Kidney epithelial cell (primary cell): ENCODE data around the gene HS6ST3. TPM values are rescaled to one million over a fixed set of nuclear protein-coding genes. Genes with fewer than 3 reads are reported as not detected.

ENCODE experiments used
- DNase-seq: peaks from one replicate; pipeline ENCODE4 v3.0.0-alpha.2; 2010; ENCODE audit warnings: low read depth
- H3K27me3 ChIP-seq: 2 replicates; pipeline ENCODE4 v1.6.0; 2011; ENCODE audit warnings: low read length; ENCODE audit not compliant: control insufficient read depth, insufficient read depth
- H3K36me3 ChIP-seq: 2 replicates; pipeline ENCODE4 v1.5.1; 2011; ENCODE audit warnings: low read length; ENCODE audit not compliant: control insufficient read depth, insufficient read depth
- H3K4me3 ChIP-seq: 2 replicates; pipeline ENCODE4 v1.5.1; 2011; ENCODE audit warnings: low read depth, mild to moderate bottlenecking, control low read depth, low read length
- CTCF ChIP-seq: IDR thresholded peaks from 2 replicates; pipeline ENCODE4 v1.5.1; 2011; ENCODE audit warnings: mild to moderate bottlenecking, moderate library complexity, low read length, control low read depth, inconsistent platforms; ENCODE audit not compliant: insufficient read depth, poor library complexity, severe bottlenecking
- total RNA-seq: library from RNA; depleted of rRNA; stranded (reverse); fragments of >200 nt; gene quantifications from 2 replicates; pipeline ENCODE4 v1.2.3, GENCODE V29; 2015

Gene HS6ST3
- total RNA-seq, 1 donor from 2014 or later, result 0.38 TPM

- no peaks in the 10 kb centered on the region for H3K36me3 ChIP-seq
- no peak for TF ChIP-seq CTCF
- no peak for DNase-seq
- no peaks in the 10 kb centered on the region for H3K27me3 ChIP-seq
- H3K4me3 ChIP-seq, result no peak overlapping the region
These were observed 601.1 kb downstream of the HS6ST3 start for GRCh38 chr13:96690998-96691397.

- TF ChIP-seq CTCF, result no peak
- no peaks in the 10 kb centered on the region for H3K27me3 ChIP-seq
- H3K36me3 ChIP-seq, result no peaks in the 10 kb centered on the region
- no peak for DNase-seq
- H3K4me3 ChIP-seq, result no peak overlapping the region
These were observed 606.5 kb downstream of the HS6ST3 start for GRCh38 chr13:96696389-96696900.

- no peak for TF ChIP-seq CTCF
- Histone ChIP-seq H3K4me3 (no peak overlapping the region), H3K27me3 (no peaks in the 10 kb centered on the region), H3K36me3 (no peaks in the 10 kb centered on the region)
- DNase-seq, result no peak
These were observed 610.8 kb downstream of the HS6ST3 start for GRCh38 chr13:96700657-96701056.

- no peaks in the 10 kb centered on the region for H3K27me3 ChIP-seq
- no peak overlapping the region for H3K4me3 ChIP-seq
- no peak for TF ChIP-seq CTCF
- DNase-seq, result no peak
- no peaks in the 10 kb centered on the region for H3K36me3 ChIP-seq
These were observed 617.2 kb downstream of the HS6ST3 start for GRCh38 chr13:96707146-96707545.

GRCh38 chr13:96710166-96710862 is 620.4 kb downstream of the HS6ST3 start:
- Histone ChIP-seq H3K27me3 (no peaks in the 10 kb centered on the region), H3K4me3 (no peak overlapping the region), H3K36me3 (no peaks in the 10 kb centered on the region)
- no peak for DNase-seq
- no peak for TF ChIP-seq CTCF

GRCh38 chr13:96720446-96720845 is 630.5 kb downstream of the HS6ST3 start:
- no peaks in the 10 kb centered on the region for H3K36me3 ChIP-seq
- DNase-seq, result no peak
- no peak for TF ChIP-seq CTCF
- H3K4me3 ChIP-seq, result no peak overlapping the region
- no peaks in the 10 kb centered on the region for H3K27me3 ChIP-seq
